CD4-positive, alpha-beta T cell treated with Interleukin-17A for 1 hour (primary cell): ENCODE results near the gene BAZ2B.
"Not testable (repeated sequence)": the region's sequence is repeated elsewhere in the genome, so short reads cannot be mapped to it uniquely, and the experiment has no call there.

Experiments used
- DNase-seq: peaks from one replicate; pipeline ENCODE4 v3.0.0-alpha.2; 2020

The BAZ2B gene

GRCh38 chr2:159456500-159457426 lies 159.6 kb downstream of the BAZ2B start:
- no peak for DNase-seq

- no peak for DNase-seq
These were observed 160.9 kb downstream of the BAZ2B start for GRCh38 chr2:159455330-159455918.

GRCh38 chr2:159454185-159454584 lies 162.2 kb downstream of the BAZ2B start:
- DNase-seq, result no peak

DNA sequence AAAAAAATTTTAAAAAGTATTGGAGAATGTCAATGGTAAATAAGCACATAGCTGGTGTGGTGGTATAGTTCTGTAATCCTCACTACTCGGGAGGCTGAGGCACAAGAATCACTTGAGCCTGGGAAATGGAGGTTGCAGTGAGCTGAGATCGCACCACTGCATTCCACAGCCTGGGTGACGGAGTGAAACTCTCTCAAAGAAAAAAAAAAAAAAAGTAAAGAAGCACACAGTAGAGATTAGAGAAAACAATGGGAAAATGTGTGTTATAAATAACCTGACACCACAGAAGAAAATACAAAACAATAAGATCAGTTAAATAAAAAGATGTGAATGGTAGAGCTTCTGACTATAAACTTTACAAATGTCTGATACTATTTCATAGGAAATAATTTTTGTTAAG lies 166.2 kb downstream of the BAZ2B start:
- no peak for DNase-seq

- DNase-seq, result no peak
These were observed 166.7 kb downstream of the BAZ2B start for GRCh38 chr2:159449504-159450124.

DNA sequence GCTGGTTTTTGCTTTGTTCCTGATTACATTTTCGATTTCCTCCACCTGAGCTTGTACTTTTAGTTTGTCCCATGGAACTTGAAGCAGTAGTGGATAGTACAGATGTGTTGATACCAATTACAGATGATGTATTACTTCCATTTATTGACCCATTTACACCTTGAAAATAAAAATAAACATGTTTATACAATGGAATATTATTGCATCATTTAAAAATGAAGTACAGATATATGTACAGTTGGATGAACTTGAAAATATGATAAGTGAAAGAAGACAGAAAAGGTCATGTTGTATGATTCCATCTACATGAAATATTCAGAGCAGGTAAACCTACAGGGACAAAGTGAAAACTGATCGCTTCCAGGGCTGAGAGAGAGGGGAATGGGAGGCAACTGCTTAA lies 169.5 kb downstream of the BAZ2B start:
- no peak for DNase-seq

DNA sequence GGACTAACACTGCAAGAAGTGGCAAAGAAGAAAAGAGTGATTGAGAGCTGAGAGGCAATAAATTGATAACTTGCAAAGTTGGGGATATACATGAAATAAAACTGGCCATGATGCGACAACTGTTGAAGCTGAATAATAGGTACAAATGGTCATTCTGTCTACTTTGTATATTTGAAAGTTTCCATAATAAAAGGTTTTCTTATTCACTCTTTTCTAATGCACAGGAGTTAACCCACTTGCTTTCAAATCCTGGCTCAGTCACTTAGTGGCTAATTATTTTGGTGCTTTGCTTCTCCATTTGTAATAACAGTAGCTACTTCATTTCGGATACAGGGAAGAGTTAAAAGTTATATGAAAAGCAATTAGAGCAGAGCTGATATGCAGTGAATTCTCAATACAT lies 170.1 kb downstream of the BAZ2B start:
- no peak for DNase-seq

- DNase-seq, result no peak
These were observed 171.0 kb downstream of the BAZ2B start for GRCh38 chr2:159445307-159445706.

- DNase-seq, result no peak
These were observed 171.6 kb downstream of the BAZ2B start for GRCh38 chr2:159444754-159445153.

- DNase-seq, result no peak
These were observed 174.0 kb downstream of the BAZ2B start for GRCh38 chr2:159442159-159442852.

DNA sequence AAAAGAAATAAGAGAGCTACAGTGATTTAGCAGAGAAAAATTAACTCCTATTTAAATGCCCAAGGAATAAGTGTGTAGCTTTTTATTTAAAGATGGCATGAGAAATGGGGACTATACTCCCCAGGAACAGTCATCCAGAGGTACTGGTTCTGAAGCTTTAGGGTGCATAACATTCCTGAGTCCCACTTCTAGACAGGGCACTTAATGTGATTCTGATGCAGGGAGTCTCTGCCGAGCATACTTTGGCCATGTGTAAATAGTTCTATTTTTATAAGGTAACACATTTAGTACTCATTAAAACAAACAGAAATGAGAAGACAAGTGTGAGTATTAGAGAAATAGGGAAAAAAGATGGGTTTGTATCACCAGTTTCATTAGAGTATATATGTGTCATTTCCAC lies 175.2 kb downstream of the BAZ2B start:
- no peak for DNase-seq

- DNase-seq, result no peak
These were observed 176.9 kb downstream of the BAZ2B start for GRCh38 chr2:159439421-159439820.

GRCh38 chr2:159438720-159439353 lies 177.5 kb downstream of the BAZ2B start:
- DNase-seq, result no peak

DNA sequence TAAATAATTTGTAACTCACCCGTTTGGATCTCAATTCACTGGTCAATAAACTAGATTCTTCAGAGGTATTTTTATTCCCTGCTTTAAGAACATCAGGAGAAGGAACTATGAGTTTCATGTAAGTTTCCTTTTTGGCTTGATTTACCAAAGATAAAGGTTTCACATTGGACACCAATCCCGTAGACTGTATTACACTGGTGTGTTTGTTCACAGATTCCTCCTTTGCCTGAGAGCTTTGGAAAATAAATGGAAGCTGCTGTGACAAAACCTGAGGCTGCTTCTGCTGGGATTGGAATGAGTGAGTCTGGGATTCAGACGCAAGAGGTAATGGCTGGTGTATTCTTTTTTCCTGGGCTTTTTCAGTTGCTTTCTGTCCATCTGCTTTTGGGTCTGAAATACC lies 178.1 kb downstream of the BAZ2B start:
- no peak for DNase-seq

DNA sequence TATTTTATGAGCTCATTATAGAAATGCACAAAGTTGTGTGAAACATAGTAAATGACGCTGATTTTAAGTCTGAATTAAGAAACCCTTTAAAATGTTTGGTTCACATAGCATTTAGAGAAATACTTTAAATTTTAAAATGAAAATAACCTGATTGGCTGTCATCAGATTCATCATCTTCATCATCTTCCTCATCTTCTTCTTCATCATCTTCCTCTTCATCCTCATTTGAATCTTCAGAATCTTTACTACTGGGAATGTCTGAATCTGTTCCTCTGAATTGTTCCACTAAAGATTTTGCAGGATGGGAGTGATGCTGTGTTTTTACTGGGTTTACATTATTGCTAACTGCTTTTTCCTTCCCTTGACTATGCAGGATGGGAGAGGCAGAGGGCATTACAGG lies 183.7 kb downstream of the BAZ2B start:
- no peak for DNase-seq

DNA sequence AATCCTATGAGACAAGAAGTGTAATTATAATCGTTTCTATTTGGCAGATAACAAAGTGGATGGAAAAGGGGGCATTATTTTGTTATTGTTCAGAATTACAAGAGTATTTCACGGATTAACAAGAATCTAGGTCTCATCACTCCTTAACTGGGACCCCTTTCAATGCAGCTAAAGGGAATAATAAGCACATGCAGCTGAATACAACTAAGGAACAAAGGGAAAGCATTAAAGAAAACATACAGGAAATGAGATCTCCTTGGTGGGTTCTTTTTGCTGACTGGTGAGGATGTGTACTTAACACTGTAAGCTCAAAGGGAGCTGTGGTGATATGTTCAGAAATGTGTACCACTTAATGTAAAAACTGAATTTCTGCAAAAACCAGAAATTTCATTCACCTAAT lies 189.3 kb downstream of the BAZ2B start:
- DNase-seq, result no peak

- no peak for DNase-seq
These were observed 196.9 kb downstream of the BAZ2B start for GRCh38 chr2:159419403-159419802.

DNA sequence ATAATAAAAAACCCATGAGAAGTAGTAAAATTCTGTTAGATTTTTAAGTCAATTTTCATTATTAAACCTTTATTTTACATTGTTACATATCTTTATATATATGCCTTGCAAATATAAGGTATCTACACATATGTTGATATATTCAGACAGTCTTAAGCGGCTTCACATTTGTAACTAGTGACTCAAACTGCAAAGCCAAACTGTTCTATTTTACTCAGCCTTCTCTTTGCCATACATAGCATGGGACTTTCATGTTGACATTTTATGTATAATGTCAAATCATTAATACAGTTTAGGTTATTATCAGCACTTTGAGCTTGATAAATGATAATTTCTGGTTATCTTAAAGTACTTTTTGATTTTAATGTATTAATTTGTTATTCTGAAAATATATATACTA lies 204.9 kb downstream of the BAZ2B start:
- no peak for DNase-seq

DNA sequence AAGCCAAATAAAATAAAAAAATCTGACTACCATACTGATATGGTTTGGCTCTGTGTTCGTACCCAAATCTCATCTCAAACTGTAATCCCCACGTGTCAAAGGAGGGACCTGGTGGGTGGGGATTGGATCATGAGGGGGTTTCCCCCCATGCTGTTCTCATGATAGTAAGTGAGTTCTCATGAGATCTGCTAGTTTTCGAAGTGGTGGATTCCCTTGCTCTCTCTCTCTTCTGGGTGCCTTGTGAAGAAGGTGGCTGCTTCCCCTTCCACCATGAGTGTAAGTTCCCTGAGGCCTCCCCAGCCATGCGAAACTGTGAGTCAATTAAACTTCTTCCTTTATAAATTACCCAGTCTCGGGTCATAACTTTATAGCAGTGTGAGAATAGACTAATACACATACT lies 206.1 kb downstream of the BAZ2B start:
- DNase-seq, result no peak

- DNase-seq, result no peak
These were observed 207.1 kb downstream of the BAZ2B start for GRCh38 chr2:159409116-159409800.

- DNase-seq, result no peak
These were observed 213.6 kb downstream of the BAZ2B start for GRCh38 chr2:159402790-159403189.

GRCh38 chr2:159402160-159402559 lies 214.2 kb downstream of the BAZ2B start:
- DNase-seq, result not testable (repeated sequence)
